Glutamatergic neuron (in vitro differentiated cells): Measurements from ENCODE around the gene CALN1. TPM values are rescaled to one million over a fixed set of nuclear protein-coding genes. Genes with fewer than 3 reads are reported as not detected.
A peak's percentile ranks its signal among the peaks of the same experiment; 100 is the strongest.

ENCODE experiments used
- DNase-seq: peaks from one replicate; pipeline ENCODE4 v3.0.0; 2022
- H3K27ac Mint-ChIP-seq: one replicate; pipeline ENCODE4 v1.8.0; 2020; ENCODE audit warnings: mild to moderate bottlenecking, mixed read lengths, inconsistent platforms; ENCODE audit not compliant: unreplicated experiment
- H3K27me3 Mint-ChIP-seq: one replicate; pipeline ENCODE4 v1.8.0; 2020; ENCODE audit warnings: mild to moderate bottlenecking, moderate library complexity, mixed read lengths, inconsistent platforms; ENCODE audit not compliant: unreplicated experiment
- H3K36me3 Mint-ChIP-seq: one replicate; pipeline ENCODE4 v1.8.0; 2020; ENCODE audit warnings: mild to moderate bottlenecking, mixed read lengths, inconsistent platforms; ENCODE audit not compliant: unreplicated experiment
- H3K4me1 Mint-ChIP-seq: one replicate; pipeline ENCODE4 v1.8.0; 2020; ENCODE audit warnings: mild to moderate bottlenecking, low read depth, mixed read lengths, inconsistent platforms; ENCODE audit not compliant: unreplicated experiment
- H3K4me3 Mint-ChIP-seq: one replicate; pipeline ENCODE4 v1.8.0; 2020; ENCODE audit warnings: mild to moderate bottlenecking, mixed read lengths, inconsistent platforms; ENCODE audit not compliant: unreplicated experiment
- H3K9me3 Mint-ChIP-seq: one replicate; pipeline ENCODE4 v1.8.0; 2020; ENCODE audit warnings: mild to moderate bottlenecking, moderate library complexity, mixed read lengths, inconsistent platforms; ENCODE audit not compliant: unreplicated experiment
- CTCF ChIP-seq: fragments of 200-600 bp; sonication (generic); IDR thresholded peaks from one replicate; pipeline ENCODE4 v1.5.0; 2021; ENCODE audit not compliant: partially characterized antibody, unreplicated experiment
- total RNA-seq: library from RNA; stranded (reverse); fragmentation: NEBNext Ultra II Directional; extraction: Animal tissue kit (Norgen Biotek cat#: 25700); gene quantifications from one replicate; pipeline ENCODE4 v1.2.1, GENCODE V29; 2021; ENCODE audit not compliant: unreplicated experiment

The CALN1 gene
- total RNA-seq, 1 donor from 2014 or later: 3.5 TPM

- TF ChIP-seq CTCF: no peak
- no peaks in the 10 kb centered on the region for H3K27me3 Mint-ChIP-seq
- peaks cover 25% of the 10 kb centered on the region for H3K36me3 Mint-ChIP-seq
- no peak overlapping the region for H3K27ac Mint-ChIP-seq
- peaks cover 2% of the 10 kb centered on the region for H3K9me3 Mint-ChIP-seq
- no peak for DNase-seq
- H3K4me1 Mint-ChIP-seq: no peaks in the 10 kb centered on the region
- no peak overlapping the region for H3K4me3 Mint-ChIP-seq
Measured at GRCh38 chr7:71761336-71761735, 650.8 kb downstream of the CALN1 start.

- peaks cover 8% of the 10 kb centered on the region for H3K27me3 Mint-ChIP-seq
- peaks cover 11% of the 10 kb centered on the region for H3K36me3 Mint-ChIP-seq
- H3K4me1 Mint-ChIP-seq: no peaks in the 10 kb centered on the region
- DNase-seq: no peak
- peaks cover 7% of the 10 kb centered on the region for H3K9me3 Mint-ChIP-seq
- TF ChIP-seq CTCF: no peak
- H3K4me3 Mint-ChIP-seq: no peak overlapping the region
- H3K27ac Mint-ChIP-seq: no peak overlapping the region
Measured at GRCh38 chr7:71754828-71755227, 657.3 kb downstream of the CALN1 start.

- no peak for DNase-seq
- H3K4me3 Mint-ChIP-seq: no peak overlapping the region
- H3K9me3 Mint-ChIP-seq: peaks cover 9% of the 10 kb centered on the region
- no peak overlapping the region for H3K27ac Mint-ChIP-seq
- H3K36me3 Mint-ChIP-seq: peaks cover 16% of the 10 kb centered on the region
- no peak for TF ChIP-seq CTCF
- H3K4me1 Mint-ChIP-seq: no peaks in the 10 kb centered on the region
- peaks cover 8% of the 10 kb centered on the region for H3K27me3 Mint-ChIP-seq
Measured at GRCh38 chr7:71753956-71754664, 658.0 kb downstream of the CALN1 start.

- DNase-seq: no peak
- no peak for TF ChIP-seq CTCF
- peaks cover 19% of the 10 kb centered on the region for H3K36me3 Mint-ChIP-seq
- H3K27me3 Mint-ChIP-seq: peaks cover 8% of the 10 kb centered on the region
- H3K4me3 Mint-ChIP-seq: no peak overlapping the region
- no peaks in the 10 kb centered on the region for H3K4me1 Mint-ChIP-seq
- no peak overlapping the region for H3K27ac Mint-ChIP-seq
- peaks cover 9% of the 10 kb centered on the region for H3K9me3 Mint-ChIP-seq
Measured at GRCh38 chr7:71753236-71753635, 658.9 kb downstream of the CALN1 start.

- DNase-seq: peak; percentile 91
- Mint-ChIP-seq H3K27ac (no peak overlapping the region), H3K9me3 (peaks cover 9% of the 10 kb centered on the region), H3K4me1 (no peaks in the 10 kb centered on the region), H3K36me3 (peaks cover 20% of the 10 kb centered on the region), H3K4me3 (peak overlapping the region; percentile 34), H3K27me3 (peaks cover 8% of the 10 kb centered on the region)
- TF ChIP-seq CTCF: peak; percentile 91
Measured at GRCh38 chr7:71752171-71752935, 659.8 kb downstream of the CALN1 start.
